Fibroblast of the aortic adventitia (primary cell): Measurements from ENCODE around the gene SEMA7A. TPM values are rescaled to one million over a fixed set of nuclear protein-coding genes. Genes with fewer than 3 reads are reported as not detected.

Source experiments
- DNase-seq: peaks from one replicate; pipeline ENCODE4 v3.0.0-alpha.2; 2010; ENCODE audit warnings: low read depth
- H3K4me3 ChIP-seq: 2 replicates; pipeline ENCODE4 v1.5.1; 2011; ENCODE audit warnings: low read depth, mild to moderate bottlenecking, control low read depth, low read length, moderate library complexity
- total RNA-seq: library from RNA; depleted of rRNA; stranded (reverse); fragments of >200 nt; gene quantifications from 2 replicates; pipeline ENCODE4 v1.2.3, GENCODE V29; 2012; ENCODE audit warnings: low replicate concordance
- TF ChIP-seq, protein P1 (sequence below): IDR thresholded peaks from 2 replicates; pipeline ENCODE4 v1.5.1; 2011; ENCODE audit warnings: mild to moderate bottlenecking, low read length, control low read depth, inconsistent platforms; ENCODE audit not compliant: insufficient read depth

SEMA7A gene
- total RNA-seq, 1 donor: 7.9 TPM

DNA sequence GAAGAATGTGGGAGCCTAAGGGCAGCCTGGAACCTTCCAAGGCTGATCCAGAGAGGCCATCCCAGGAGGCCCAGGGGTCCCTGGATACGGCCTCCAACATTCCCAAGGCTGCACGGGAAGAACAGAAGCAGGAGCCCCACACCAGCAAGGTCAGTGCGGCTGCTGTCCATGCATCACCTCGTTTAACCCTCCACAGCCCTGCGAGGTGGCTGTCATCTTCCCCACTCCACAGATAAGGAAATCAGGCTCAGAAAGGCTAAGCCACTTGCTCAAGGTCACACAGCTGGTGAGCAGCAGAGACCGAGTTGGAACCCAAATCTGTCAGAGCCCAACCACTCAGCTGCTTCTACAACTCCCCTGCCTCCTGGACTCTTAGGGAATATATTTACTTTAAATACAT, 21.6 kb downstream of the SEMA7A start:
- TF ChIP-seq, protein P1, sequence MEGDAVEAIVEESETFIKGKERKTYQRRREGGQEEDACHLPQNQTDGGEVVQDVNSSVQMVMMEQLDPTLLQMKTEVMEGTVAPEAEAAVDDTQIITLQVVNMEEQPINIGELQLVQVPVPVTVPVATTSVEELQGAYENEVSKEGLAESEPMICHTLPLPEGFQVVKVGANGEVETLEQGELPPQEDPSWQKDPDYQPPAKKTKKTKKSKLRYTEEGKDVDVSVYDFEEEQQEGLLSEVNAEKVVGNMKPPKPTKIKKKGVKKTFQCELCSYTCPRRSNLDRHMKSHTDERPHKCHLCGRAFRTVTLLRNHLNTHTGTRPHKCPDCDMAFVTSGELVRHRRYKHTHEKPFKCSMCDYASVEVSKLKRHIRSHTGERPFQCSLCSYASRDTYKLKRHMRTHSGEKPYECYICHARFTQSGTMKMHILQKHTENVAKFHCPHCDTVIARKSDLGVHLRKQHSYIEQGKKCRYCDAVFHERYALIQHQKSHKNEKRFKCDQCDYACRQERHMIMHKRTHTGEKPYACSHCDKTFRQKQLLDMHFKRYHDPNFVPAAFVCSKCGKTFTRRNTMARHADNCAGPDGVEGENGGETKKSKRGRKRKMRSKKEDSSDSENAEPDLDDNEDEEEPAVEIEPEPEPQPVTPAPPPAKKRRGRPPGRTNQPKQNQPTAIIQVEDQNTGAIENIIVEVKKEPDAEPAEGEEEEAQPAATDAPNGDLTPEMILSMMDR: no peak
- no peak for DNase-seq
- no peak overlapping the region for H3K4me3 ChIP-seq

DNA sequence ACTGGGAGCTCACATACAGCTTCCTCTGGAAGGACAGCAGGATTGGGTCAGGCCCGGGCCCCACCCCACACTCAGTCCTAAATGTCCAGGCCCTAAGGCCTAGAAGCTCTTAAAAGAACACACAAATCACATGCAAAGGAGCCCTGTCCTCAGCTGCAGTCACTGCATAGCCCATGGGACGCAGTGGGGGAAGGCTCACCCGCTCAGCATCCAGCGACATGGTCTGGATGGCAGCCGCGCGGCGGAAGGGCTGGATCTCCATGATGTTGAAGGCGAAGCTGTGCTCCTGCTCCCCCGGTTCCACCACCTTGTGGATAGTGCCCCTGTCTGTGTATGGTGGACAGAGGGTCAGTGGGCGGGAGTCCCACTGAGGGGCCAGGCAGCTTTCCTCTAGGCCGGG, 22.1 kb downstream of the SEMA7A start:
- DNase-seq: no peak
- no peak overlapping the region for H3K4me3 ChIP-seq
- TF ChIP-seq, protein P1: no peak

DNA sequence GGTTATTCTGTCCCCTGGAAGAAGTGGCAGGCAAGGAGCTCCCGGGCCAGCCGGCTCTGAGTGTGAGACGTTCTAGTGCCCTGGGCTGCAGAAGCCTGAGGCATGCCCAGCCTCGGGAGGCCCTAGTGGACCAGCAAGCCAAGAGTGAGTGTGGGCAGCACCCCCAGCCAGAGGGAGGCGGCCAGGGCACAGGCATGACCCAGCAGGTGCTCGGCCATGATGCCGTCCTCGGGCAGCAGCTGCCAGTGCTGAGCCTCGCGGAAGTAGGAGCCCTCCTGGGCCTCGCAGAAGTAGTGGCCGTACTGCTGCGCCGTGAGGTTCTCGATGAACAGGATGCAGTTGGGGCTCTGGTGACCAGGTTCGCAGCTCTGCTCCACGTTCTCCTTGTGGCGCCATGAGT, 23.3 kb downstream of the SEMA7A start:
- H3K4me3 ChIP-seq: no peak overlapping the region
- DNase-seq: no peak
- TF ChIP-seq, protein P1: no peak

DNA sequence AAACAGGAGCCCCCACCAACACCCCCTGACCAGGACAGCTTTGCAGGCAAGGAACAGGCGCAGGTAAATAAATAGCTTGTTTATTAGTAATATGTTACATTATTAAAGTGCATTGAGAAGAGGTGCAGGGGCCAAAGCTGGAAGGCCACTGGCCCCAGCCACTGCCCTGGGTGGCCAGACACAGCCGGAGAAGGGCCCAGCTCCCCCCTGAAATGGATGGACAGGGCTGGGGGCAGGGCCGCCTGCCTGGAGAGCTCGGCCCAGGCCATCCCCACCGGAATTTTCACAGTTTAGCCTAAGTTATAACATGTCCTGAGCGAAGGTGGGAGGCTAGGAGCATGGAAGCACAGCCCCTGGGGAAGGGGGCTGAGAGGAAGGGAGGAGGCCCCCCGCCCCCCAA, 24.5 kb downstream of the SEMA7A start:
- TF ChIP-seq, protein P1: no peak
- DNase-seq: no peak

DNA sequence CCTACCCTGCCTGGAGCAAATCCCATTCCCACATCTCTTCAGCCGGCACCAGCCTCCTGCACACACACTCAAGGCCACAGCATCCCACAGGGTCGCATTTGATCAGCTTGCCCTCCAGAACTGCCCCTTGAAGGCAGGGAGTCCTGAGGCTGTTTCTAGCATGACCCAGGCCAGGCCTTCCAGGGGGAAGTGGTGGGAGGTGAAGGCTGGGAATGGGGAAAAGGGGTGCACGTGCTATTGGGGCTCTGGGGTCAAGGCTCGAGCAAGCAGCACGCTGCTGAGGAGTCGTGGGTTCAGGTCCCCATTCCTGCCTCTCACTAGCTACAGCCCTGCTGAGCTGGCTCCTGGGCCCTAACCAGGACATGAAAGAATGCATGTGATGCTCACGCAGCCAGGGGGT, 24.9 kb downstream of the SEMA7A start:
- H3K4me3 ChIP-seq: no peak overlapping the region
- TF ChIP-seq, protein P1: no peak
- DNase-seq: no peak

More for the DNA sequence above, 24.5 kb downstream of the SEMA7A start:
- H3K4me3 ChIP-seq: no peak overlapping the region

DNA sequence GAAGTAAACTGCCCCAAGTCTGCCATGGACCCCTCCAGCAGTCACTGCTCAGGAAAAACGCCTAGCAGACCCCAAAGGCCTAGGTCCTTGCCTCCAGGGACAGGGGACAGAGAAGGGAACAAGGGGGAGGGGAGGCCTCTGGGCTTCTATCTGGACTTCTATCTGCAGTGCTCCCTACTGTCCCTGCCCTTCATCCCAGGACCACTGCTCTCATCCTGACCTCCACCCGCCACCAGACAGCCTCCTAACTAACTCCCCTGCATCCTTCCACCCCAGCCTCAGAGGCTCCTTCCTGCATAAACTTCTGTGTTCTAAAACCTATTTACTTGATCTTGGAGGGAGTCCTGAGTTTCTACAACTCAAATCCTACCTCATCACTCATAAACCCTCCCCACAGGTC, 25.4 kb downstream of the SEMA7A start:
- H3K4me3 ChIP-seq: no peak overlapping the region
- TF ChIP-seq, protein P1: no peak
- DNase-seq: no peak

DNA sequence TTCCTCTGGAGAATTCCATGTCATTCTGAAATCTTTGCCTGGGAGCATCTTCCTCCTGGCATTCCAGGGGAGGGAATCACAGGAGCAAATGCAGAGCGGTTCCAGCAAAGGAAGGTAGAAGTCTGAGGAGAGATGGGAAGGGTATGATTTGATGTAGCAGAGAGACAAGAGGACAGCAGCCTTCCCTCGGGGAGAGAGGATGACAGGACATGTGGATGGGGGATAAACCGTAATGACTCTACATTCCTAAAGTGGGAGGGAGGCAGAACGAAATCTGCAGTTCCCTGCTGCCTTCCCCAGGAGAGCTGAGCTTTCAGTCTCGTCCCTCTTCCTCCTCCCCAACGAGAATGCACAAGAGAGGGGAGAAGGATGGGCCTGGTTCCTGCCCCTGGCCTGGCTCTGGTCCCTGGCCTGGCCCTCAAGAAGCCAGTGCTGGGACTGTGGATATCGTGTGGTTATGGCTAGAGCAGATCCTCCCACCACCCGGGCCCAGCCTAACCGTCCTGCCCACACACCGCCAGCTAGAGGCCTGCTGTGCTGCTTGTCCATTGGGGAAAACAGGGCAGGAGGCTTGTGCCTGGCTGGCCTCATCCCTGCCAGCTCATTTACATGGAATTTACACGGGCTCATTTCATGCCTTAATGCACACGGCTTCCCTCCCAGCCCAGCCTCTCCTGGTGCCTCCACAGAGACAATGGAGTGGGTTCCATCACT, 26.6 kb downstream of the SEMA7A start:
- no peak overlapping the region for H3K4me3 ChIP-seq
- peak; percentile 85 for DNase-seq
- TF ChIP-seq, protein P1: peak; percentile 18
